Measurements from ENCODE around the gene CELA2A.
"Not testable (repeated sequence)": the region's sequence is repeated elsewhere in the genome, so short reads cannot be mapped to it uniquely, and the experiment has no call there.

Gene CELA2A

GRCh38 chr1:15484443-15484842 lies 27.9 kb downstream of the CELA2A start:
- H3K9me3 Mint-ChIP-seq (ENCODE audit: low read depth); H3K27me3 Mint-ChIP-seq; H3K4me3 Mint-ChIP-seq; H3K4me1 Mint-ChIP-seq (ENCODE audit: low read depth); H3K27ac Mint-ChIP-seq; H3K36me3 Mint-ChIP-seq: not testable (repeated sequence)

GRCh38 chr1:15485636-15486035 lies 29.1 kb downstream of the CELA2A start:
- H3K9me3 Mint-ChIP-seq (ENCODE audit: low read depth) = no peaks in the 10 kb centered on the region
- no peak overlapping the region for H3K4me3 Mint-ChIP-seq
- H3K4me1 Mint-ChIP-seq (ENCODE audit: low read depth) = no peaks in the 10 kb centered on the region
- no peaks in the 10 kb centered on the region for H3K27me3 Mint-ChIP-seq
- peaks cover 14% of the 10 kb centered on the region for H3K36me3 Mint-ChIP-seq
- no peak overlapping the region for H3K27ac Mint-ChIP-seq

- H3K36me3 Mint-ChIP-seq = peaks cover 15% of the 10 kb centered on the region
- H3K4me3 Mint-ChIP-seq; H3K27ac Mint-ChIP-seq; H3K9me3 Mint-ChIP-seq (ENCODE audit: low read depth); H3K4me1 Mint-ChIP-seq (ENCODE audit: low read depth); H3K27me3 Mint-ChIP-seq: not testable (repeated sequence)
These were observed 30.5 kb downstream of the CELA2A start for GRCh38 chr1:15486844-15487610.

GRCh38 chr1:15488371-15488770 lies 31.8 kb downstream of the CELA2A start:
- H3K9me3 Mint-ChIP-seq (ENCODE audit: low read depth) = no peaks in the 10 kb centered on the region
- peaks cover 16% of the 10 kb centered on the region for H3K36me3 Mint-ChIP-seq

GRCh38 chr1:15489052-15489736 lies 32.7 kb downstream of the CELA2A start:
- Mint-ChIP-seq H3K9me3 (ENCODE audit: low read depth) (no peaks in the 10 kb centered on the region), H3K36me3 (peaks cover 16% of the 10 kb centered on the region), H3K27ac (no peak overlapping the region), H3K27me3 (no peaks in the 10 kb centered on the region), H3K4me1 (ENCODE audit: low read depth) (no peaks in the 10 kb centered on the region), H3K4me3 (no peak overlapping the region)

More at GRCh38 chr1:15488371-15488770, 31.8 kb downstream of the CELA2A start:
- no peaks in the 10 kb centered on the region for H3K4me1 Mint-ChIP-seq (ENCODE audit: low read depth)
- H3K27ac Mint-ChIP-seq = no peak overlapping the region
- H3K27me3 Mint-ChIP-seq = no peaks in the 10 kb centered on the region
- H3K4me3 Mint-ChIP-seq = no peak overlapping the region

GRCh38 chr1:15491010-15491409 lies 34.5 kb downstream of the CELA2A start:
- H3K36me3 Mint-ChIP-seq = peaks cover 14% of the 10 kb centered on the region
- H3K4me1 Mint-ChIP-seq (ENCODE audit: low read depth); H3K27ac Mint-ChIP-seq; H3K4me3 Mint-ChIP-seq; H3K27me3 Mint-ChIP-seq; H3K9me3 Mint-ChIP-seq (ENCODE audit: low read depth): not testable (repeated sequence)

- Mint-ChIP-seq H3K4me1 (ENCODE audit: low read depth) (no peaks in the 10 kb centered on the region), H3K9me3 (ENCODE audit: low read depth) (no peaks in the 10 kb centered on the region), H3K27ac (no peak overlapping the region), H3K36me3 (peaks cover 7% of the 10 kb centered on the region), H3K4me3 (no peak overlapping the region), H3K27me3 (no peaks in the 10 kb centered on the region)
These were observed 36.1 kb downstream of the CELA2A start for GRCh38 chr1:15492596-15492995.

- Mint-ChIP-seq H3K27ac (no peak overlapping the region), H3K4me3 (no peak overlapping the region), H3K27me3 (no peaks in the 10 kb centered on the region), H3K36me3 (peaks cover 10% of the 10 kb centered on the region), H3K4me1 (ENCODE audit: low read depth) (no peaks in the 10 kb centered on the region), H3K9me3 (ENCODE audit: low read depth) (no peaks in the 10 kb centered on the region)
These were observed 37.4 kb downstream of the CELA2A start for GRCh38 chr1:15493869-15494390.

- Mint-ChIP-seq H3K4me1 (ENCODE audit: low read depth) (no peaks in the 10 kb centered on the region), H3K27ac (no peak overlapping the region)
These were observed 43.9 kb downstream of the CELA2A start for GRCh38 chr1:15500184-15501178.

GRCh38 chr1:15501208-15502032 lies 44.9 kb downstream of the CELA2A start:
- Mint-ChIP-seq H3K4me1 (ENCODE audit: low read depth) (no peaks in the 10 kb centered on the region), H3K36me3 (peaks cover 4% of the 10 kb centered on the region), H3K4me3 (no peak overlapping the region), H3K9me3 (ENCODE audit: low read depth) (no peaks in the 10 kb centered on the region), H3K27ac (no peak overlapping the region), H3K27me3 (no peaks in the 10 kb centered on the region)

More at GRCh38 chr1:15500184-15501178, 43.9 kb downstream of the CELA2A start:
- H3K36me3 Mint-ChIP-seq = peaks cover 4% of the 10 kb centered on the region
- no peaks in the 10 kb centered on the region for H3K9me3 Mint-ChIP-seq (ENCODE audit: low read depth)
- H3K4me3 Mint-ChIP-seq = no peak overlapping the region
- H3K27me3 Mint-ChIP-seq = no peaks in the 10 kb centered on the region

- no peaks in the 10 kb centered on the region for H3K27me3 Mint-ChIP-seq
- no peak overlapping the region for H3K4me3 Mint-ChIP-seq
- H3K27ac Mint-ChIP-seq = no peak overlapping the region
- H3K9me3 Mint-ChIP-seq (ENCODE audit: low read depth) = no peaks in the 10 kb centered on the region
- H3K36me3 Mint-ChIP-seq = no peaks in the 10 kb centered on the region
- H3K4me1 Mint-ChIP-seq (ENCODE audit: low read depth) = no peaks in the 10 kb centered on the region
These were observed 47.9 kb downstream of the CELA2A start for GRCh38 chr1:15504436-15504835.

GRCh38 chr1:15506831-15507230 lies 50.3 kb downstream of the CELA2A start:
- Mint-ChIP-seq H3K27ac (no peak overlapping the region), H3K4me3 (no peak overlapping the region), H3K36me3 (peaks cover 2% of the 10 kb centered on the region), H3K27me3 (no peaks in the 10 kb centered on the region), H3K9me3 (ENCODE audit: low read depth) (no peaks in the 10 kb centered on the region), H3K4me1 (ENCODE audit: low read depth) (no peaks in the 10 kb centered on the region)

GRCh38 chr1:15507278-15507677 lies 50.7 kb downstream of the CELA2A start:
- H3K9me3 Mint-ChIP-seq (ENCODE audit: low read depth) = no peaks in the 10 kb centered on the region
- H3K4me3 Mint-ChIP-seq = no peak overlapping the region
- no peak overlapping the region for H3K27ac Mint-ChIP-seq
- H3K27me3 Mint-ChIP-seq = no peaks in the 10 kb centered on the region
- H3K36me3 Mint-ChIP-seq = peaks cover 3% of the 10 kb centered on the region
- H3K4me1 Mint-ChIP-seq (ENCODE audit: low read depth) = no peaks in the 10 kb centered on the region

Data from activated naive CD8-positive, alpha-beta T cell (primary cell).